Measurements from ENCODE around the gene COG8. TPM values are rescaled to one million over a fixed set of nuclear protein-coding genes. Genes with fewer than 3 reads are reported as not detected.

Gene COG8, protein sequence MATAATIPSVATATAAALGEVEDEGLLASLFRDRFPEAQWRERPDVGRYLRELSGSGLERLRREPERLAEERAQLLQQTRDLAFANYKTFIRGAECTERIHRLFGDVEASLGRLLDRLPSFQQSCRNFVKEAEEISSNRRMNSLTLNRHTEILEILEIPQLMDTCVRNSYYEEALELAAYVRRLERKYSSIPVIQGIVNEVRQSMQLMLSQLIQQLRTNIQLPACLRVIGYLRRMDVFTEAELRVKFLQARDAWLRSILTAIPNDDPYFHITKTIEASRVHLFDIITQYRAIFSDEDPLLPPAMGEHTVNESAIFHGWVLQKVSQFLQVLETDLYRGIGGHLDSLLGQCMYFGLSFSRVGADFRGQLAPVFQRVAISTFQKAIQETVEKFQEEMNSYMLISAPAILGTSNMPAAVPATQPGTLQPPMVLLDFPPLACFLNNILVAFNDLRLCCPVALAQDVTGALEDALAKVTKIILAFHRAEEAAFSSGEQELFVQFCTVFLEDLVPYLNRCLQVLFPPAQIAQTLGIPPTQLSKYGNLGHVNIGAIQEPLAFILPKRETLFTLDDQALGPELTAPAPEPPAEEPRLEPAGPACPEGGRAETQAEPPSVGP
- 55.2 and 58.6 TPM in 2 replicates for total RNA-seq
- long read RNA-seq, full-length matches to known transcripts, result 16 of 35 reads
- long read RNA-seq, partial matches to known transcripts, result 10 of 35 reads
- long read RNA-seq, other reads (novel, unspliced or antisense), result 9 of 35 reads

DNA sequence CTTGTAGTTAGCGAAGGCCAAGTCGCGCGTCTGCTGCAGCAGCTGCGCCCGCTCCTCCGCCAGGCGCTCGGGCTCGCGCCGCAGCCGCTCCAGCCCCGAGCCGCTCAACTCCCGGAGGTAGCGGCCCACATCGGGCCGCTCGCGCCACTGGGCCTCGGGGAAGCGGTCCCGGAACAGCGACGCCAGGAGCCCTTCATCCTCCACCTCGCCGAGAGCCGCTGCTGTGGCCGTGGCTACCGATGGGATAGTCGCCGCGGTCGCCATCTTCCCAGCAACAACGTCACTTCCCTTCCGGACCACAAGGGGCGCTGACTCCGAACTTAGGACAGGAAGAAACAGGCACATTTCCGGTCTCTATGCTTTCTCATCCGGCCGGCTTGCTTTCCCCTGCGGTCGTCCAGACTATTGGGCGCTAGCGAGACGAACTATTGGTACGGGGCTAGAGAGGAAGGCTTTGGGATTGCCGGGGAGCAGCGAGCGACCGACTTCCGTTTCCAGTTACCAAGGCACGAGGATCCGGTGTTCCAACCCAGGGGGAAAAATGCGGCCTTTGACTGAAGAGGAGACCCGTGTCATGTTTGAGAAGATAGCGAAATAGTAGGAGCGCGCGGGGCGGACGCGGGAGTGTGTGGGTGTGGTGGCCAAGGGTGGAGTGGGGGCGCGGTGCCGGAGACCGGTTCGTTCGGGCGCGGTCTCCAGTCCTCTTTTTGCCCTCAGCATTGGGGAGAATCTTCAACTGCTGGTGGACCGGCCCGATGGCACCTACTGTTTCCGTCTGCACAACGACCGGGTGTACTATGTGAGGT, at the start of gene COG8, which contains the start of gene NIP7:
Gene COG8, minus strand, starts transcription at position 276 of the 806 bp plus-strand sequence. Its CDS starts 12 bp downstream, at position 264.
Gene NIP7, plus strand, starts transcription at position 484 of the 806 bp plus-strand sequence. Its CDS starts 58 bp downstream, at position 542.
- Mint-ChIP-seq H3K36me3 (ENCODE audit: insufficient read depth) (peaks cover 14% of the 10 kb centered on the region), H3K9me3 (ENCODE audit: low read depth) (no peaks in the 10 kb centered on the region), H3K4me1 (ENCODE audit: low read depth) (peaks cover 26% of the 10 kb centered on the region), H3K27ac (peak within 1 kb of the TSS; percentile 98), H3K4me3 (ENCODE audit: low read depth) (peak within 1 kb of the TSS; percentile 100), H3K27me3 (no peaks in the 10 kb centered on the region)
- DNase-seq (ENCODE audit: low spot score, unreplicated experiment), result peak; percentile 85
- TF ChIP-seq, protein P1, sequence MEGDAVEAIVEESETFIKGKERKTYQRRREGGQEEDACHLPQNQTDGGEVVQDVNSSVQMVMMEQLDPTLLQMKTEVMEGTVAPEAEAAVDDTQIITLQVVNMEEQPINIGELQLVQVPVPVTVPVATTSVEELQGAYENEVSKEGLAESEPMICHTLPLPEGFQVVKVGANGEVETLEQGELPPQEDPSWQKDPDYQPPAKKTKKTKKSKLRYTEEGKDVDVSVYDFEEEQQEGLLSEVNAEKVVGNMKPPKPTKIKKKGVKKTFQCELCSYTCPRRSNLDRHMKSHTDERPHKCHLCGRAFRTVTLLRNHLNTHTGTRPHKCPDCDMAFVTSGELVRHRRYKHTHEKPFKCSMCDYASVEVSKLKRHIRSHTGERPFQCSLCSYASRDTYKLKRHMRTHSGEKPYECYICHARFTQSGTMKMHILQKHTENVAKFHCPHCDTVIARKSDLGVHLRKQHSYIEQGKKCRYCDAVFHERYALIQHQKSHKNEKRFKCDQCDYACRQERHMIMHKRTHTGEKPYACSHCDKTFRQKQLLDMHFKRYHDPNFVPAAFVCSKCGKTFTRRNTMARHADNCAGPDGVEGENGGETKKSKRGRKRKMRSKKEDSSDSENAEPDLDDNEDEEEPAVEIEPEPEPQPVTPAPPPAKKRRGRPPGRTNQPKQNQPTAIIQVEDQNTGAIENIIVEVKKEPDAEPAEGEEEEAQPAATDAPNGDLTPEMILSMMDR (IDR thresholded peaks at IDR 0.05; ENCODE audit: unreplicated experiment), result peak; percentile 89

DNA sequence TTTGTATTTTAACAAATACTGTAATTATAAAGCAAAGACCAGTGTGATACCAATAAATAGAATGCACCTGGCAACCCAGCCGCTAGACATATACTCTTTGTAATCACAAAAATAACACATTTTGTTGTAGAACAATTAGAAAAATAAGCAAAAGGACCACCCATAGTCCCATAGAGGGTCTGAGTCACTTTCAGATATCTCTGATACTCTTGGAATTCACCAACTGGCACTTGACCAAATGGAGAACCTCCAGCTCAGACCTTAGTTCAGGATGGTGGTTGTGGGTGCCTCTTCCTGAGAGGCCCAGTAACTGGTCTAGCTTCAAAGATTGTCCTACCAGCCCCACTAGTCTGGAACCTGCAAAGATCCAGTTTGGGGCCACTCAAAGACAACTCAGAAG, 47.2 kb upstream of the COG8 start:
- H3K36me3 Mint-ChIP-seq (ENCODE audit: insufficient read depth), result peaks cover 6% of the 10 kb centered on the region
- H3K9me3 Mint-ChIP-seq (ENCODE audit: low read depth), result no peaks in the 10 kb centered on the region
- peaks cover 12% of the 10 kb centered on the region for H3K4me1 Mint-ChIP-seq (ENCODE audit: low read depth)
- no peak for DNase-seq (ENCODE audit: low spot score, unreplicated experiment)
- H3K27ac Mint-ChIP-seq, result no peak overlapping the region
- peak overlapping the region; percentile 86 for H3K4me3 Mint-ChIP-seq (ENCODE audit: low read depth)
- TF ChIP-seq, protein P1 (IDR thresholded peaks at IDR 0.05; ENCODE audit: unreplicated experiment), result no peak
- no peaks in the 10 kb centered on the region for H3K27me3 Mint-ChIP-seq

DNA sequence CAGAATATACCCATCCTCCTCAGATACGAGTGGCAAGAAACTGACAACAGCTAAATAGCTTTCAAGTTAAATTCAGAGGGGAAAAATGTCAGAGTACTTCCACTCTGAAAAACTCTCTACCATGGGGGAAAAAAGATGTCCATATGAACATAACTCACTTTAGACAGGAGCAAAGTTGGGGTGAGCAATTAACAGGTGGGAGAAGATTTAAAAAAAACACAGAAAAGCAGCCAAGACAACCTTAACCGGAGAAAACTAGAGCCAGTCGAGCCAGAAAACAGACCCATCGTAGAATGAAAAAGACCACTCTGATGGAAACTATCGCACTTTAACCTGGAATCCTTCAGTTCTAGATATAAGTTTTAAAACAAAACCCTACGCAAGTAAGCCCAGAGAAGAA, 45.6 kb upstream of the COG8 start:
- H3K4me1 Mint-ChIP-seq (ENCODE audit: low read depth), result peaks cover 12% of the 10 kb centered on the region
- H3K4me3 Mint-ChIP-seq (ENCODE audit: low read depth), result peak overlapping the region; percentile 86
- H3K27me3 Mint-ChIP-seq, result no peaks in the 10 kb centered on the region
- peaks cover 6% of the 10 kb centered on the region for H3K36me3 Mint-ChIP-seq (ENCODE audit: insufficient read depth)
- DNase-seq (ENCODE audit: low spot score, unreplicated experiment), result no peak
- no peaks in the 10 kb centered on the region for H3K9me3 Mint-ChIP-seq (ENCODE audit: low read depth)
- peak overlapping the region; percentile 97 for H3K27ac Mint-ChIP-seq
- TF ChIP-seq, protein P1 (IDR thresholded peaks at IDR 0.05; ENCODE audit: unreplicated experiment), result no peak

- peaks cover 14% of the 10 kb centered on the region for H3K36me3 Mint-ChIP-seq (ENCODE audit: insufficient read depth)
- no peaks in the 10 kb centered on the region for H3K9me3 Mint-ChIP-seq (ENCODE audit: low read depth)
- H3K4me3 Mint-ChIP-seq (ENCODE audit: low read depth), result no peak overlapping the region
These were observed 43.1 kb upstream of the COG8 start for GRCh38 chr16:69382421-69382820.

More at GRCh38 chr16:69382421-69382820, 43.1 kb upstream of the COG8 start:
- no peak for DNase-seq (ENCODE audit: low spot score, unreplicated experiment)
- Mint-ChIP-seq H3K27me3 (no peaks in the 10 kb centered on the region), H3K27ac (no peak overlapping the region), H3K4me1 (ENCODE audit: low read depth) (peaks cover 12% of the 10 kb centered on the region)
- TF ChIP-seq, protein P1 (IDR thresholded peaks at IDR 0.05; ENCODE audit: unreplicated experiment), result no peak
